GM20431 (cell line): ENCODE measurements around the gene AKAP12.
"Not testable (repeated sequence)": the region's sequence is repeated elsewhere in the genome, so short reads cannot be mapped to it uniquely, and the experiment has no call there.

Source experiments
- in situ Hi-C: fragments of 300-500 bp; cut with MseI, MboI; formaldehyde crosslinking; loops from one replicate; pipeline ENCODE4 v1.15.0; 2020; ENCODE audit warnings: low sequenced_read_pairs; ENCODE audit not compliant: unreplicated experiment

AKAP12 gene

DNA sequence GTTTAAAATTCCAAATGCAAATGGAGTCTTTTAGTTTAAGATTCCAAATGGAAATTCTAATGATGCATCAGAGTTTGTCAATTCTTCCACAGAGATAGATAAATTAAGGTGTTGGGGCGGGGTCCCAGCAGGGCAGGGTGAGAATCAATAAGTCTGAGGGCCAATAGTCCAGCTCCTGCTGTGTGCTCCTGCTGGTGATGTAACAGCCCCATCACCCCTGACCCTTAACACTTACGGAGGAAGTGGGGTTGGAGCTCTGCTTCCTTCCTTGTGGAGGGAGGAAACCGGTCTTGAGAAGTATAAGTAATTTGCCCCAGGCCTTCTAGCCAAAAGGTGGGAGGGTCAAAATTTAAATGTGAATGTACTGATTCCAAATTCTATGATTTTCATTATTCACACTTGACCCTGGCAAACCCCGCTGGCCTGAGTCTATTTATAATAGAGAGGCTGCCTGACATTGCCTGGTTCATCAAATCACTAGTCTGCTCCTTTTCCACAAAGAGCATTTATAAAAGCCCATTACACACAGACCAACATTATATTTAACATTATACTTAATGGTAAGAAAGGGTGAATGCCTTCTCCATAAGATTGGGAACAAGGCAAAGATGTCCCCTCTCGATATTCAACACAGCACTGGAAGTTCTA, 134.4 kb downstream of the AKAP12 start:
- in situ Hi-C loops: no loop called here

GRCh38 chr6:151375833-151376232, 136.1 kb downstream of the AKAP12 start:
- in situ Hi-C loops: no loop called here

DNA sequence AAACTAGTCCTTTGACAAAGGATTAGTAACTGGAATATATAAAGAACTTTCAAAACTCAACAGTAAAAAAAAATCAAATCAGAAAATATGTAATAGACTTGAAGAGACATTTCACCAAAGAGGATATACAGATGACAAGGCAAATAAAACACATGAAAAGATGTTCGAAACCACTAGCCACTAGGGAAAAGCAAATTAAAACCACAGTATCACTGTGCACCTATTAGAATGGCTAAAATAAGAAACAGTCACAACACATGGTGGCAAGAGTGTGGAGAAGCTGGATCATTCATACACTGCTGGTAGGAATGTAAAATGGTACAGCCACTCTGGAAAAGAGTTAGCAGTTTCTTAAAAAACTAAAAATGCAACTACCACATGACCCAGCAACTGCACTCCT, 136.7 kb downstream of the AKAP12 start:
- in situ Hi-C loops: no loop called here

GRCh38 chr6:151377095-151377494, 137.3 kb downstream of the AKAP12 start:
- in situ Hi-C loops: no loop called here

DNA sequence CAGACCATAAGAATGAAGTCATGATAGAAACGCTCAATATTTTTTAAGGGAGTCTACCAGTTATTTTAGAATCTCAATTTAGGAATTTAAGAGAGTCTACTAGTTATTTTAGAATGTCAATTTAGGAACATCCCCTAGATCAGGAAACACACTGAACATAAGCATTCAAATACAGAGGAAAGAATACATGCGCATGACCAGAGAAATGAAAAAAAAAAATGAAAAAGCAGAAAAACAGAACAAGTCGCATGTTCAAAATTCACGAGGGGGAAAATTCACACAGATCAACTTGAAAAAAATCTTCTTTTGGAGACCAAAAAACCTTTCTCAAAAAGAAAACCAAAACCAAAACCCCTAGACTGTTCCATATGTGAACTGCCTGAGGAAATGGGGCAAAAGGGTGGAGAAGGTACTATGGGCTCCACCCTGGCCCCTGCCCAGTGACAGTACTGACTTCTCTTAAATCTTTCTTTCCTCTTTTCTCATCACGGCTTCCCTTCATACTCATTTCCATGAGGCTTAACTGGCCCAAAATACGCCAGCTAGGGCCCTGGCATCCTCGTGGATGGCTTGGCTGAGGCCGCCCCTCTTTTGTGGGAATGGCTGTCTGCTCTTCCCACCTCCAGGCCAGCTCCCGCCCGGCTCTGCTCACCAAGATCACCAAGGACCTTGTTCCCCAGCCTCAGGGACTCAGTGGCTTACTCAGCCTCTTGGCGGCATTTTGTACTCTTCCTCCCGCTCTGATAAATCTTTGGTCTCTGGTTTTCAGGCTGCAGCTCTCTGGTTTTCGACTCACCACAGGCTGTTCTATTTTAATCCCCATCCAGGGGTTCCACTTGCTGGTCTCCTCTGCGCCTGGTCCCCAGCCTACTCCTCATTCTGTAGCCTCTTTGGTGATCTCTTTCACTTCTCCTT, 140.4 kb downstream of the AKAP12 start:
- in situ Hi-C loops: no loop called here

- in situ Hi-C loops: no loop called here
These were observed 141.1 kb downstream of the AKAP12 start for GRCh38 chr6:151380848-151381205.

GRCh38 chr6:151381722-151382121, 142.0 kb downstream of the AKAP12 start:
- in situ Hi-C loops: no loop called here

- in situ Hi-C loops: not testable (repeated sequence)
These were observed 142.9 kb downstream of the AKAP12 start for GRCh38 chr6:151382631-151383030.

DNA sequence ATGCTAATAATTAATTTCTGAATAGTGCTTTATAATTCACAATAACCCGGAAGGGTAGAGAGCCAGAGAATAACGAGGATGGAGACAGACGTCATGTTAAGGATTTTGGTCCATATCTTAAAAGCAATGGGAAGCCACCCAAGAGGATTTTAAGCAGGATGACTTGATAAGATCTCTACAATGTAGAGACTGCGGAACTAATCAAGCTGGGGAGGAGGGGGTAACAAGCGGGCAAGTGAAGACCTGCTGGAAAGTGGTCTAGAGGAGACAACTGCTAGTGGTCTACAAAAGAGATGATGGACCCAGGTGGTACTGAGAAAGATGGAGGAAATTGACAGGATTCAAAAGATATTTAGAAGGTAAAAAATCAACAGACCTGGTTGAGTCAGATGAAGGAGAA, 144.4 kb downstream of the AKAP12 start:
- in situ Hi-C loops: no loop called here

- in situ Hi-C loops: no loop called here
These were observed 145.4 kb downstream of the AKAP12 start for GRCh38 chr6:151385177-151385576.

DNA sequence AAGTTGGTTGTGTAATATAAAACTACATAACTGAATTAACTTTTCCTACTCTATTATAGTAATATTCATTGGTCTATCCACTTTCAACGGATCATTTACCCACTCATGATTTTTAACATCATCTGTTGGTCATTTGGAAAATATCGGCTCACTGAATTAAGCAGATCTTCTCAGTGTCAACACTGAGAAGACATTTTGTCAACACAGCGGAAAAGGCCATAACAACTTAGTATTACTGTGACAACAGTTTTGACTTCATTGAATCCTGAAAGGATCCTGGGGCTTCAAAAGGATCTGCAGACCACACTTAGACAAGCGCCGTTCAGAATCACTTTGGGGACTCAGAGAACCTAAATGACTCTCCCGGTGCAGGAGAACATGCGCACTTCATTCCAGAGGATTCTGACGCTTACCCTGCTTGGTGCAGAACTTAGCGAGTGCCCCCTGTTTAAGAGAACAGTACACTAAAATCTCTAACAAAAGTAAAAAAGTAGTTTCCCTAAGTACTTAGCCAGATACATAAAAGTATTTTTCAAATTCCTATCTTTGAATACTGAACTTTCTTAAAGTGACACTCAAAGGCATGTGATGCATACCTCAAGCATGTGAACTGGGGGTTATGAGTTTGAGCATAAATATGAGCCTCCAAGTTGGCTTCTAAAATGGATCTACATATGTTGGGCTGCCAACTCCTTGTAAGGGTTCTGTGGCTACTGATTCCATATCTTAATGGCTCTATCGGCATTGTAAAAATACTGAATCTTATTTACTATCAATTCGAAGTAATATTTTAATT, 147.6 kb downstream of the AKAP12 start:
- in situ Hi-C loops: no loop called here

- in situ Hi-C loops: no loop called here
These were observed 148.5 kb downstream of the AKAP12 start for GRCh38 chr6:151388236-151388635.

- in situ Hi-C loops: no loop called here
These were observed 149.3 kb downstream of the AKAP12 start for GRCh38 chr6:151388997-151389617.

GRCh38 chr6:151389618-151390275, 150.0 kb downstream of the AKAP12 start:
- in situ Hi-C loops: no loop called here

DNA sequence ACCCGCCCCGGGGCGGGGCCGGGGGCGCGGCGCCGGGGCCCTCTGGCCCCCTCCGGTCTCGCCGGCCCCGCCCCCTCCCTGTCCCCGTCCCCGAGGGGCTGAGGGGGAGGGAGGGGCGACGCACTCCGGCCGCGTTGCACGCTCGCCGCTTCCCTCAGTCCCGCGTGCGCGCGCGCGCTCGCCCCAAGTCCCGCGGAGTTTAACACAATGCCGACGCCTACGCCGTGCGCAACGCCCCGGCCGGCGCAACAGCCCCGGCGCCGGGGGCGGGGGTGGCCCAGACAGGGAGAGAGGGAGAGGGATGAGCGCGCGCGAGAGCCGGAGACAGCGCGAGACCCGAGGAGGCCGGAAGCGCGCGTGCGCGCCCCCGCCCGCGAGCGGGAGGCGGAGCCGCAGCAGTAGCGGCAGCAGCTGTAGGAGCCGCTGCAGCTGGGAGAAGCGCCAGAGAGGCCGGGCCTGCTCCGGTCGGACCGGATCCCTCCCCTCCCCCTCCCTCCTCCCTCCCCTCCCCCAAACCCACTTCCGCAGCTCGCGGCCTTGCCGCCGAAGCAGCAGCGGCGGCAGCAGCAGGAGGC, 150.6 kb downstream of the AKAP12 start:
- in situ Hi-C loops: no loop called here

- in situ Hi-C loops: no loop called here
These were observed 151.2 kb downstream of the AKAP12 start for GRCh38 chr6:151390851-151391470.

DNA sequence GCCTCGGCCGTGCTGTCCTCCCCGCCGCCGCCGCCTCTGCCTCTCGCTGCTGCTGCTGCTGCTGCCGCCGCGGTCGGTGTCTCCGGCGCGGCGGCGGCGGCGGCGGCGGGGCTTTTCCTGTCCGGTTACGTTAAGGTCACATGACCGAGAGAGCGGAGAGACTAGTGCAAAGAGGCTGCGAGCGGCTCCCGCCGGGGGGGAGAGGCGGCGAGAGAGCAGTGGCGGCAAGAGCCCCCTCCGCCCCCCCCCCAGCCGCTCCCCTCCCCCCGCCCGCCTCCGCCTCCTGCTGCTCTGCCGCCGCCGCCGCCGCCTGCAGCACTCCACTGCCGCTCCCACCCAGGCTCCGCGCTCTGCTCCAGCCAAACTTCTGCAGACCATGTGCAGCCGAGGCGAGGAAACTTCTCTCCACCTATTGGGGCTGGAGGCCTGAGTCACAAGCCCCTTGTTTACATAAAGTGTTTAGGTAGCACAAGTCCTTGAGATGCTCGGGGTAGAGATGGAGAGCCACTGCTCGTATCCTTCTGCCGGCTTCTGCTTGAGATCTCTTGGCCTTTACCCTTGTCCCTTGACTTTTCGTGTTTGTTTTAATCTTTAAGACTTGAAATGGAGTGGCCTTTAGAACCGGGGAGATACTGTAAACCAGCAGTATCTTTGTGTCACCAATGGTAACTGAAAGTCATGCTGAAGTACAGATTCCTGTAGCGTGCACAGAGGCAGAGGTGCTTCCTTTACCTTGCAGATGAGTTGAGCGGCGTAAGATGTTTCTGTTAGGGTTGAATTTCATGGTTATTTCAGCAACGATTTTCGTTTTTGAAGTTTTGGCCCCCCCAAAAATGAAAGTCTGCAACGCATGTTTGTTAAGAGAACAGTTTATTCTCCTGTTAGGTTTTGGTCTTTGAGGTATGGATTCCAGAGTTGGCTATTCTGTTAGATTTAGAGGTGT, 152.0 kb downstream of the AKAP12 start, which contains the start of gene ZBTB2:
Gene ZBTB2 (minus strand): TSS at position 89 of the 943 bp plus-strand sequence. CDS start 17,922 bp downstream, outside the sequence.
- in situ Hi-C loops: no loop called here

DNA sequence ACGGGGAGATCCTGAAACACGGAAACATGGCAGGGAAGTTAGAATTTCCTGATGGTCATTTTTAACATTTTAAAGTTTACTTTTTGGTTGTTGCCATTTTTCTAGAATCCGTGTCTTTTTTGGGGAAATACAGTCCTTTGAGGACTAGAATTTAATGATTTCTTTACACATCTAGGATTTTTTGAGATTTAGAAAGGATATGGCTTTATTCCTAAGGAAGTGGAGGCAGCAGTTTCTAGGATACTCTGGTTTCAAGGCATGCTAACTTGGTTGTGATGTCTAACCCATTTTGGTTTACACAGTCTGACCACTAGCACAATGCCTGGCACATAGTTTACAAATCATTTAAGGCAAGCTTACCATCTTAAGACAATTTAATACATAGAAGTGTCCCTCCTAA, 152.7 kb downstream of the AKAP12 start:
- in situ Hi-C loops: no loop called here
